Psoas muscle (tissue), 8 donors: ENCODE results near the gene PRPF6. TPM values are rescaled to one million over a fixed set of nuclear protein-coding genes. Genes with fewer than 3 reads are reported as not detected.

ENCODE experiments used
- ATAC-seq, 4 donors: fragments of 200-7000 bp; cut with Tn5 transposase; one replicate each; pipeline ENCODE4 v1.9.1; 2020; ENCODE audit warnings: moderate library complexity in 3 of 4, mild to moderate bottlenecking in 2 of 4
- DNase-seq, 2 donors: peaks; one replicate each; pipeline ENCODE4 v3.0.0-alpha.2; 2020
- H3K27ac ChIP-seq: fragments of 200-600 bp; one replicate; pipeline ENCODE4 v1.8.0; 2022
- H3K27me3 ChIP-seq, 3 donors: fragments of 200-600 bp in 1 of 3; one replicate each; pipeline versions ENCODE4 v1.6.1 to v1.8.0; 2013 to 2022; ENCODE audit warnings: low read length in 2 of 3, mild to moderate bottlenecking in 2 of 3, moderate library complexity in 1 of 3; ENCODE audit not compliant: insufficient read depth in 3 of 3
- H3K36me3 ChIP-seq, 2 donors: fragments of 200-600 bp in 1 of 2; one replicate each; pipeline versions ENCODE4 v1.6.1 to v1.8.0; 2013 to 2022; ENCODE audit warnings: low read depth in 1 of 2, mild to moderate bottlenecking in 1 of 2, moderate library complexity in 1 of 2; ENCODE audit not compliant: insufficient read depth in 1 of 2
- H3K4me1 ChIP-seq: fragments of 200-600 bp; one replicate; pipeline ENCODE4 v1.8.0; 2022
- H3K4me3 ChIP-seq: fragments of 200-600 bp; one replicate; pipeline ENCODE4 v1.8.0; 2022; ENCODE audit warnings: mild to moderate bottlenecking
- H3K9me3 ChIP-seq: fragments of 200-600 bp; one replicate; pipeline ENCODE4 v1.8.0; 2022
- CTCF ChIP-seq: fragments of 200-600 bp; IDR thresholded peaks from one replicate; pipeline ENCODE4 v1.8.0; 2022; ENCODE audit warnings: antibody characterized with exemption
- WGBS, 3 donors: extraction: QIAGEN DNeasy Blood & Tissue Kit; methylation state at CpG; one replicate each; pipeline versions ENCODE4 v1.1.6 to v1.1.7; 2013; 5-methylcytosine and 5-hydroxymethylcytosine counted together
- intact Hi-C, 2 donors: fragments of 100-400 bp; cut with DNase I; formaldehyde crosslinking; loops; one replicate each; pipeline versions ENCODE4 v1.11.0 to v1.14.2; 2022
- polyA plus RNA-seq, 3 donors: library from polyadenylated mRNA; stranded (reverse); fragments of 200-250 nt; gene quantifications; one replicate each; pipeline ENCODE4 v1.2.3, GENCODE V29; 2013
- total RNA-seq, 4 donors: library from RNA; stranded (reverse); fragmentation: NEBNext Ultra II Directional in 2 of 4; extraction: Animal tissue kit (Norgen Biotek cat#: 25700) in 2 of 4; gene quantifications; one replicate each; pipeline versions ENCODE4 v1.2.1 to v1.2.4, GENCODE V29; 2021 to 2023
- donor health status: healthy with polysubstance abuse.
- donor health status: DM: no; HTN: no; CAD: no; lungs with moderate emphysema.
- donor health status: Bipolar disorder and iron deficiency.
- donor health status: healthy.
- donor health status: DM: yes; HTN: yes; CAD: no.
- donor health status: DM: no; HTN: no; CAD: no.
- donor health status: DM: no; HTN: no; CAD: no.
- donor health status: DM: yes; HTN: yes; CAD: no.

Gene PRPF6
- total and polyA plus RNA-seq, 7 donors: 38.8 to 75.4 (median 56.8) TPM

GRCh38 chr20:63942969-63943807 lies 37.7 kb upstream of the PRPF6 start:
- peak; percentile 17 to 59 for DNase-seq
- Histone ChIP-seq H3K9me3 (no peaks in the 10 kb centered on the region), H3K36me3 (peaks cover 5 to 72% of the 10 kb centered on the region in 2 donors), H3K4me1 (peaks cover 36% of the 10 kb centered on the region), H3K27me3 (no peaks in the 10 kb centered on the region), H3K27ac (peak overlapping the region; percentile 69), H3K4me3 (no peak overlapping the region)
- WGBS, 3 donors: 57 to 65% (median 60%) methylated on average over 16 to 19 of the region's 19 CpGs
- no peak for ATAC-seq
- no peak for TF ChIP-seq CTCF
- intact Hi-C loops: no loop called here

GRCh38 chr20:63943808-63944077 lies 37.2 kb upstream of the PRPF6 start:
- ATAC-seq (no peak), DNase-seq (no peak)
- Histone ChIP-seq H3K9me3 (no peaks in the 10 kb centered on the region), H3K4me3 (no peak overlapping the region), H3K36me3 (peaks cover 5 to 66% of the 10 kb centered on the region in 2 donors), H3K27me3 (no peaks in the 10 kb centered on the region), H3K27ac (no peak overlapping the region), H3K4me1 (peaks cover 40% of the 10 kb centered on the region)
- 93 to 98% (median 95%) methylated on average over 3 of the region's 3 CpGs for WGBS, 3 donors
- TF ChIP-seq CTCF: no peak
- intact Hi-C loops: no loop called here

DNA sequence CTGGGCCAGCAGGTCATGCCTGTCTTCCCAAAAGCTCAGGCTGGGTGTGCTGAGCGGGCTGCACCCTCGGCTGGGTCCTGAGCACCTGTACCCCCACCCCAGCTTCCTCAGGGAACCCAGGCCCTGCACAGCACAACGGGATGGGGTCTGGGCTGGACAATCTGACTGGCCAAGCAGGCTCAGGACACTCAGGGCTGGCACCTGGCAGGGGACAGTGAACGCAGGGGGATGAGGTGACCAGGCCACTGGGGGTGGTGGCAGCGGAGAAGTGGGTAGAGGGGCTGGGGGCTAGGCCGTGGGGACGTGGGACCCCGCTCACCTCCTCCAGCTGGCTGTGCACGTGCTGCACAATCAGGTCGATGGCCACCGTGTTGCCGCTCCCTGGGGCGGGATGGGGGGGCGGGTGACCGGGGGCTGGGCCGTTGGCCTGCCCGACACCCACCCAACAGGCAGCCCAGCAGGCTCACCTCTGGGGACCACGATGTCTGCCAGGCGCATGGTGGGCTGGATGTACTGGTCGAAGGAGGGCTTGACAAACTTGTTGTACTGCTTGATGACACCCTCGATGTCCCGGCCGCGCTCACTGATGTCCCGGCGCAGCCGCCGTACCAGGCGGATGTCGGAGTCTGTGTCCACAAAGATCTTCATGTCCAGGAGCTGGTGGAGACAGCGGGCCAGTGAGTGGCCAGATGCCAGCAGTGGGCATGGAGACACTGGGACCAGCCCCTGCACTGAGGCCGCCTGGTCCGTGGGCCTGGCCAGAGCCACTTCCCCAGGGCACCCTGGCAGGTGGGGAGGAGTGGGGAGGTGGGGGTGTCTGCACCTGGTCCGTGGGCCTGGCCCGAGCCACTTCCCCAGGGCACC lies 36.6 kb upstream of the PRPF6 start:
- H3K27me3 ChIP-seq: no peaks in the 10 kb centered on the region
- WGBS, 3 donors: 85 to 90% (median 86%) methylated on average over 30 to 35 of the region's 35 CpGs
- TF ChIP-seq CTCF: no peak
- peak; percentile 15 to 46 for DNase-seq
- H3K9me3 ChIP-seq: no peaks in the 10 kb centered on the region
- intact Hi-C loops: no loop called here
- H3K4me1 ChIP-seq: peaks cover 46% of the 10 kb centered on the region
- peaks cover 5 to 60% of the 10 kb centered on the region in 2 donors for H3K36me3 ChIP-seq
- no peak overlapping the region for H3K27ac ChIP-seq
- no peak for ATAC-seq
- no peak overlapping the region for H3K4me3 ChIP-seq

GRCh38 chr20:63945031-63945658 lies 35.8 kb upstream of the PRPF6 start:
- H3K36me3 ChIP-seq: peaks cover 5 to 52% of the 10 kb centered on the region in 2 donors
- intact Hi-C loops: no loop called here

More at GRCh38 chr20:63945031-63945658, 35.8 kb upstream of the PRPF6 start:
- Histone ChIP-seq H3K27ac (peak overlapping the region; percentile 36), H3K9me3 (no peaks in the 10 kb centered on the region), H3K4me1 (peaks cover 54% of the 10 kb centered on the region), H3K4me3 (no peak overlapping the region), H3K27me3 (no peaks in the 10 kb centered on the region)
- ATAC-seq (no peak), DNase-seq (no peak)
- 75 to 84% (median 81%) methylated on average over 17 of the region's 17 CpGs for WGBS, 3 donors
- no peak for TF ChIP-seq CTCF
